ENCODE results near the gene EXOC4.

- TF ChIP-seq CTCF (IDR thresholded peaks at IDR 0.05) (no peak), POLR2A (IDR thresholded peaks at IDR 0.05) (no peak)
Observed at GRCh38 chr7:133773601-133774000, 520.7 kb downstream of the EXOC4 start.
